ENCODE data around the gene PLXNA2.

DNA sequence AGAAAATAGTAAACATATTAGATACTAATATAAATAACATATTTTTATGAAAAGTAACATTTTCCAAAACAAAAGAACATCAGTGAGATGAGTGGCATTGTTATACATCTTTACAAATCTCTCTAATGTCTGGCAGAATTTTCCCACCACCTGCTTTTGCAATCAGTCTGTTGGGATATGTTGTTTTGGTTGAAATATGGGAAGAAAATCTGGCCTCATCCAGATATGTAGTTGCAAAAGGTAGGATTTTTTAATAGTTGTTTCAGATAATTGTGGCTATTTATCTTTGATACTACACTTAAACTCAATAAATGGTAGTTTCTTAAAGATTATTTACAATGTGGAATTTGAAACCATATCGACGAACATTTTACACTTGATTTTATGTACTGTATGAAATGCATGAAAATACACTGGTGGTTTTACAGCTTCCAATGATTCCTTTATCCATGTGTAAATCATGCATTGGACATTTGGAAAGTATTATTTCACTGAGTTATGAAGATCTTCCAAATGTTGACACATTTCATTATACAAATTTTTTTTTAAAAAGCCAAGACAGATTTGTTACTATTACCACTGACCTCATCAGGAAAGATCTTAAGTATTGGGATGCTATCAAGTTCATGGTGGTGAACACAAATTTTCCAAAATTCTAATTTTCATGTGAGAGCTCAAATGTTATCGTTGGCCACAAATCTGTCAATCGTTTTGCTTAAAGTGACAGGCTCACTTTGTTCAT lies 259.2 kb downstream of the PLXNA2 start:
- TF ChIP-seq, protein P1, sequence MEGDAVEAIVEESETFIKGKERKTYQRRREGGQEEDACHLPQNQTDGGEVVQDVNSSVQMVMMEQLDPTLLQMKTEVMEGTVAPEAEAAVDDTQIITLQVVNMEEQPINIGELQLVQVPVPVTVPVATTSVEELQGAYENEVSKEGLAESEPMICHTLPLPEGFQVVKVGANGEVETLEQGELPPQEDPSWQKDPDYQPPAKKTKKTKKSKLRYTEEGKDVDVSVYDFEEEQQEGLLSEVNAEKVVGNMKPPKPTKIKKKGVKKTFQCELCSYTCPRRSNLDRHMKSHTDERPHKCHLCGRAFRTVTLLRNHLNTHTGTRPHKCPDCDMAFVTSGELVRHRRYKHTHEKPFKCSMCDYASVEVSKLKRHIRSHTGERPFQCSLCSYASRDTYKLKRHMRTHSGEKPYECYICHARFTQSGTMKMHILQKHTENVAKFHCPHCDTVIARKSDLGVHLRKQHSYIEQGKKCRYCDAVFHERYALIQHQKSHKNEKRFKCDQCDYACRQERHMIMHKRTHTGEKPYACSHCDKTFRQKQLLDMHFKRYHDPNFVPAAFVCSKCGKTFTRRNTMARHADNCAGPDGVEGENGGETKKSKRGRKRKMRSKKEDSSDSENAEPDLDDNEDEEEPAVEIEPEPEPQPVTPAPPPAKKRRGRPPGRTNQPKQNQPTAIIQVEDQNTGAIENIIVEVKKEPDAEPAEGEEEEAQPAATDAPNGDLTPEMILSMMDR (IDR thresholded peaks at IDR 0.05), result no peak
- TF ChIP-seq, protein P2, sequence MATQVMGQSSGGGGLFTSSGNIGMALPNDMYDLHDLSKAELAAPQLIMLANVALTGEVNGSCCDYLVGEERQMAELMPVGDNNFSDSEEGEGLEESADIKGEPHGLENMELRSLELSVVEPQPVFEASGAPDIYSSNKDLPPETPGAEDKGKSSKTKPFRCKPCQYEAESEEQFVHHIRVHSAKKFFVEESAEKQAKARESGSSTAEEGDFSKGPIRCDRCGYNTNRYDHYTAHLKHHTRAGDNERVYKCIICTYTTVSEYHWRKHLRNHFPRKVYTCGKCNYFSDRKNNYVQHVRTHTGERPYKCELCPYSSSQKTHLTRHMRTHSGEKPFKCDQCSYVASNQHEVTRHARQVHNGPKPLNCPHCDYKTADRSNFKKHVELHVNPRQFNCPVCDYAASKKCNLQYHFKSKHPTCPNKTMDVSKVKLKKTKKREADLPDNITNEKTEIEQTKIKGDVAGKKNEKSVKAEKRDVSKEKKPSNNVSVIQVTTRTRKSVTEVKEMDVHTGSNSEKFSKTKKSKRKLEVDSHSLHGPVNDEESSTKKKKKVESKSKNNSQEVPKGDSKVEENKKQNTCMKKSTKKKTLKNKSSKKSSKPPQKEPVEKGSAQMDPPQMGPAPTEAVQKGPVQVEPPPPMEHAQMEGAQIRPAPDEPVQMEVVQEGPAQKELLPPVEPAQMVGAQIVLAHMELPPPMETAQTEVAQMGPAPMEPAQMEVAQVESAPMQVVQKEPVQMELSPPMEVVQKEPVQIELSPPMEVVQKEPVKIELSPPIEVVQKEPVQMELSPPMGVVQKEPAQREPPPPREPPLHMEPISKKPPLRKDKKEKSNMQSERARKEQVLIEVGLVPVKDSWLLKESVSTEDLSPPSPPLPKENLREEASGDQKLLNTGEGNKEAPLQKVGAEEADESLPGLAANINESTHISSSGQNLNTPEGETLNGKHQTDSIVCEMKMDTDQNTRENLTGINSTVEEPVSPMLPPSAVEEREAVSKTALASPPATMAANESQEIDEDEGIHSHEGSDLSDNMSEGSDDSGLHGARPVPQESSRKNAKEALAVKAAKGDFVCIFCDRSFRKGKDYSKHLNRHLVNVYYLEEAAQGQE (IDR thresholded peaks at IDR 0.05; ENCODE audit: low read depth, low read length), result no peak
- TF ChIP-seq TCF12 (IDR thresholded peaks at IDR 0.05) (no peak), NRF1 (IDR thresholded peaks at IDR 0.05; ENCODE audit: low read depth, low read length) (no peak), JUND (IDR thresholded peaks at IDR 0.05) (no peak), TEAD4 (IDR thresholded peaks at IDR 0.05; ENCODE audit: borderline replicate concordance, insufficient read depth) (no peak), EZH2phosphoT487 (IDR thresholded peaks at IDR 0.05; ENCODE audit: borderline replicate concordance, low read depth) (no peak), GABPA (IDR thresholded peaks at IDR 0.05; ENCODE audit: low read depth) (no peak), FOXJ3 (CRISPR knock-in tag; IDR thresholded peaks at IDR 0.05) (no peak)
- TF ChIP-seq, protein P3, sequence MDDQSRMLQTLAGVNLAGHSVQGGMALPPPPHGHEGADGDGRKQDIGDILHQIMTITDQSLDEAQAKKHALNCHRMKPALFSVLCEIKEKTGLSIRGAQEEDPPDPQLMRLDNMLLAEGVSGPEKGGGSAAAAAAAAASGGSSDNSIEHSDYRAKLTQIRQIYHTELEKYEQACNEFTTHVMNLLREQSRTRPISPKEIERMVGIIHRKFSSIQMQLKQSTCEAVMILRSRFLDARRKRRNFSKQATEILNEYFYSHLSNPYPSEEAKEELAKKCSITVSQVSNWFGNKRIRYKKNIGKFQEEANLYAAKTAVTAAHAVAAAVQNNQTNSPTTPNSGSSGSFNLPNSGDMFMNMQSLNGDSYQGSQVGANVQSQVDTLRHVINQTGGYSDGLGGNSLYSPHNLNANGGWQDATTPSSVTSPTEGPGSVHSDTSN (IDR thresholded peaks at IDR 0.05), result no peak
- TF ChIP-seq, protein P4, sequence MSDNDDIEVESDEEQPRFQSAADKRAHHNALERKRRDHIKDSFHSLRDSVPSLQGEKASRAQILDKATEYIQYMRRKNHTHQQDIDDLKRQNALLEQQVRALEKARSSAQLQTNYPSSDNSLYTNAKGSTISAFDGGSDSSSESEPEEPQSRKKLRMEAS (IDR thresholded peaks at IDR 0.05; ENCODE audit: low read depth), result no peak

Measured in SK-N-SH (cell line).